Activated CD4-positive, alpha-beta T cell treated with anti-CD3 and anti-CD28 coated beads, Interleukin-2, amount 50 U/mL, for 48 hours (primary cell): ENCODE results near the gene STARD8.

ENCODE experiments used
- DNase-seq, 2 experiments: peaks; one replicate each; pipeline ENCODE4 v3.0.0-alpha.2; 2020

STARD8 gene

GRCh38 chrX:68691921-68692320, 44.5 kb downstream of the STARD8 start:
- no peak for DNase-seq

DNA sequence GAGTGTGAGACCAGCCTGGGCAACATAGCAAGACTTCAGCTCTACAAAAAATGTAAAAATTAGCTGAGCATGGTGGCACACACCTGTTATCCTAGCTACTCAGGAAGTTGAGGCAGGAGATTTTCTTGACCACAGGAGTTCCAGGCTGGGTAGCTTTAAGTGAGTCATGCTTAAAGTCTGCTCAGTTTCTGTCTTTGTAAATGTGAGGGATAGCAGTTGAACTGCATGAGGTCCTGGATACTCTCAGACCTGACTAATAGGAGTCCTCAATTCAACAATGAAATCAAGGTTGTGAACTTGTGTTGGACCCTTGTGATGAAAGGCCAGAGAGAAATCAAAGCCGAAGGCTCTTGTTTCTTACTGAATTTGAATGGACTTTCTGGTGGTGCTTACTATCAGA, 45.2 kb downstream of the STARD8 start:
- no peak for DNase-seq

DNA sequence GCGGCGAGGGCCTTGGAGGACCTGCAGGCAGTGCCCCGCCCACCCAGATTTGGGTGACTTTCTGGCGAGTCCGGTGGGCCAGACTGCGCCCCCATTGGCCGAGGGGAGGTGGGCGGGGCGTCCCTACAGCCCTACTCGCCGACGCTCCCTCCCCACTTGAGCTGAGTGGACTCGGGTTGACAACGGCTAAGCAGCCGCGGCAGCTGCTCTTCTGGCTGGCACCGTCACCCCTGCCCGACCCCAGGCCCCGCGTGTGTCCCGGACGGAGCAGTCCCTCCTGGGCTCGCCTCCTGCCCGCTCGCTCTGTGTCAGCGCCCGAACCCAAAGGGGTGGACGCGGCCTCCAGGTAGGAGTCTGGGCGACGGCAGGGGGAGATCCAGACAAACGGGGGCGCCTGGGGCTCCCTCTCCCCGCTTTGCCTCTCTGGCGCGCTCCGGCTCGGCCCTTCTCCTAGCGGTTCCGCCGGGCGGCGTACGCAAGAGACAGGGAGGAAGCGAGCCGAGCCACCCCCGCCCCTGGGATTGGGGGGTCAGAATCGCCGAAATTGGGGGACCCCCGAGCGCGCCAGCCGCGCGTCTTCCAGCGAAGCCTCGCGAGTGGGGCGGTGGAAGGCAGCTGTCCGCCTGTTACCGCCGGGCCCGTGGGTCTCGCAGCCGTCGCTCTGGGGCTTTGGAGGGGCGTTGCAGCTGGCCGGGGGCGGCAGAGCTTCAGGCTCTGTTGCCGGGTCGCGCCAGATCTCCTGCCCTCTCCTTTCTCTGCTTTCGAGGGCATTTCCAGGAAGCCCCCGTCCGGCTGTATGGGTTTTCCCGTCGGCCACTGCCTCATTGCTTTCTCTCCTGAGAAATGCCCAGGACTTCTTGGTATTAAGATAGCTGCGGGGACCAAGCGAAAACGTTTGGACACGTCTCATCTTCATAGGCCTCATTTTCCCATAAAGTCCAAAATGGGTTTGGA, 46.3 kb downstream of the STARD8 start:
- no peak for DNase-seq

- peak in 1 of 2 experiments; percentile 2 for DNase-seq
Observed at GRCh38 chrX:68694435-68695205, 47.2 kb downstream of the STARD8 start.

- no peak for DNase-seq
Observed at GRCh38 chrX:68695206-68695845, 47.9 kb downstream of the STARD8 start.

DNA sequence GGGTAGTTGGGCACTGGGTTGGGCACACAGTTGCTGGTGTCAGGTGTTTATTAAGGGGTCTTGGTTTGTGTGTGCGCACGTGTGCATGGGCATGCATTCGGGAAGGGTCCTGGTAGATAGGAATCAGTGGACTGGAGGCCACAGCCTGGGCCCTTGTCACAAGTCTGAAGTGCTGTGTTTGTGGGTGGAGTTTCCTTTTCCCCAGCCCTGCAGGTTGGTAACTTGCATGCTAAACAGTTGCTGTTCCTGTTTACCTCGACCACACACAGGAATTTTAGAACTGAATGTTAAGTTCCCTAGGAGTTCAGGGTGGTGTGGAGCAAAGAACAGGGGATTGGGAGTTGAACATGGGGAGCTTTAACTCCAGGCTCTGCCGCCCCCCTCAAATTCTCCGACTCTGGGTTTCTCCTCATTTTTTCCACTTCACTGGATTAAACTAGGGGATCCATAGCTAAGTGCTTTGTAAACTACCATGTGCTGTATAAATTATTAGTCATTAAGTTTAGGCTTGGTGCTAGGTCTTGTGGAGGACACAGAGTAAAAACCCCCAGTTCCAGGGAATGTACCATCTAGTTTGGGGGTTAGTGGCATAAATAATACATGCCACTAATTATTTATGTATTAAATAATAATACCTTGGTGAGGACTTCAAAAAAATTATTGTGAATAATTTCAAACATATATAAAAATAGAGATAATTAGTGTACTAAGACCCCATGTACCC, 49.0 kb downstream of the STARD8 start:
- no peak for DNase-seq

GRCh38 chrX:68697036-68697435, 49.6 kb downstream of the STARD8 start:
- DNase-seq: no peak

DNA sequence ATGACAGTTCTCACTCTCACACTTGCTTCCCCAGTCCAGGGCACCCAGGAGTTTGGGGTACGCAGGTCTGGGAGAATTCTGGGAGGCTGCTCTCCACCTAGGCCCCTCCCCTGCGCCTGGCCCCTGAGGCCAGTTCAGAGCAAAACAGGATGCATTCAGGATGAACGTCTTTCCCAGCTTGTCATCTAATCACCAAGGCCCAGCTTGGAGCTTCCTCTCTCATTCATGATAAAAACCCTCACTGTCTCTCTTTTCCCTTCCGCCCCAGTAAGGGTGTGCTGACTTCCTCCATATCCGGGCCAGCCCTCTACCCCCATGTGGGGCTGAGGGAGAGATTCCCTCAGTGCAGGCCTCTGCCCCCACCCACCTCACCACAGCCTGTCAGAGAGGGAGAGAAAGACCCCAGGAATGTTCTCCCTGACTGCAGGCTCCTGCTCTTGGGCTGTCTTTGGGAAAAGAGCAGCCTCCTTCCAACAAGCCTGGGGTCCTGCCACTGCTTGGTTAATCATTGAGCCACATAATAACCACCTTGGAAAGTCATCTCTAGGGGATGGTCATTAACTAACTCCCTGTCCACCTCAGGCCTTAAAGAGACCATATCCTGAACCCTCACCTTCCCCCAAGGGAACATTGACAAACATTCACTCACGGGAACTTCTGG, 50.1 kb downstream of the STARD8 start:
- DNase-seq: no peak

- no peak for DNase-seq
Observed at GRCh38 chrX:68698942-68699341, 51.5 kb downstream of the STARD8 start.

DNA sequence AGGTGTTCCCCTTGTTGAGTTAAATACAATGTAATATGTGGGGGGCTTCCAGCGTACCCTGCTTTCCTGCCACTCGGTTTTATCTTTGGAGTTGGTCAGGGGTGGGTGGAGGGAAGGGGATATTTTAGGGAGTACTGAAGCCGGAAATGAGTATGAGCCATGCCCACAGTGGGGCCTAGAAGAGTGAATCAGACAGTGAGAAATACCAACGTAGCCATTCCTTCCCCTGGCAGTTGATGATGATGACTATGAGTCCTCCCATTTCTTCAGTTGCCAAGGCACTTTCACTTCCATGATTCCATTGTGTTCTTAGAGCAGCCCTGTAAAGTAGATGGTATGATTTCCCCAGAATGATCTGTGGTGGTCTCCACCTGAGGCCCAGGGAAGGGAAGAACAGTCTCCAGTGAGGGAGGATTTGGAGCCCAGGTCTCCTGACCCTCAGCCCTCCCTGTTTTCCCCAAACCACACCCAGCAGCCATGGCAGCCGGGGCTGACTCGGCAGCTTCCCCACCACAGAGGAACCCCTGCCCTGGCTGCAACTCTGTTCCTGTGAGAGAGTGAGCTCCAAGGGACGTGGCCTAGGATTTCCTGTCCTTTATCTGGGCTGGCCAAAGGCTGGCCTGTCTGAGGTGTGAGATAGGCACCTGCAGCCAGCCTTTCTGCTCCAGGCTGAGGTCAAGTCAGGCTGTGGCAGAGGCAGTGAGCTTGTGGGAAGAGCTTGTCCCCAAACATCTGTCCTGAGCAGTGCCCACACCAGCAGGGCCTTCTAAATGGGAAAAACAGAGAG, 52.7 kb downstream of the STARD8 start:
- DNase-seq: no peak

- DNase-seq: no peak
Observed at GRCh38 chrX:68703369-68703768, 55.9 kb downstream of the STARD8 start.

DNA sequence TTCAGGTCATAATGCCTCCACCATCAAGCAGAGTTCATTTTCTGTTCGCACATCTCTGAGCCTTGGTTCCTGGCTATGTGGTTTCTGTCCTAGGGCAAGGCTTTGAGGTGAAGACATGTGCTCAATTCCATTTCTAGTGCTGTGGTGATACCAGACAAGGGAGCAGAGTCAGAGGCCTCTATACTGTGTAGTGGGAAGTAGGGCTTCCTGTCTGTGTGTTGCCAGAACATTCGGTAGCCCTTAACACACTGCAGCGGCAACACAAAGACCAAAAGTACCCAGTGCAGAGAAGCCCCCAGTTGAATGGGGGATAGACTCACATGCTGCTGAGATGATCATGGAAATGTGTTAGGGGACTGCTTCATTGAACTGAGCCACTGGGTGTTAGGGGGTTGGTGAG, 56.4 kb downstream of the STARD8 start:
- no peak for DNase-seq

DNA sequence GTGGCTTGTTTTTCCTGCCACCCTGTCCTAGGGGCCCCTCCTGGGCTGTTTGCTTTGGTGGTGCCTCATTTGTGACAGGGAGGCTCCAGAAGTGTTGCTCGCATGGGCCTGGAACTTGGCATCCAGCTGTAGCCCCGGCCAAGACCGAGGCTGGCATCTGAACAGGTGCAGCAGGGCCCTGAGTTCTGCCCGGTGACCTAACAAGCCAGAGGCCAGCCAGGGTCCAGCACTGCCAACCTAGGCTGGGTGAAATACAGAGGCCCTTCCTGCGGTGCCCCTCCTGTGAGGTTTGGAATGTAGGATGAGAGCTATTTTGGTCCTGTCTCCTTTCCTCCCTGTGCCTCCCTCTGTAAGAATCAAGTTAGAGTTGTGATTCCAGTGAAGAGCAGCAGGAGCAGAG, 58.5 kb downstream of the STARD8 start:
- no peak for DNase-seq

- DNase-seq: no peak
Observed at GRCh38 chrX:68708503-68709290, 61.2 kb downstream of the STARD8 start.

- DNase-seq: peak; percentile 4 to 23
Observed at GRCh38 chrX:68710870-68711576, 63.6 kb downstream of the STARD8 start.

DNA sequence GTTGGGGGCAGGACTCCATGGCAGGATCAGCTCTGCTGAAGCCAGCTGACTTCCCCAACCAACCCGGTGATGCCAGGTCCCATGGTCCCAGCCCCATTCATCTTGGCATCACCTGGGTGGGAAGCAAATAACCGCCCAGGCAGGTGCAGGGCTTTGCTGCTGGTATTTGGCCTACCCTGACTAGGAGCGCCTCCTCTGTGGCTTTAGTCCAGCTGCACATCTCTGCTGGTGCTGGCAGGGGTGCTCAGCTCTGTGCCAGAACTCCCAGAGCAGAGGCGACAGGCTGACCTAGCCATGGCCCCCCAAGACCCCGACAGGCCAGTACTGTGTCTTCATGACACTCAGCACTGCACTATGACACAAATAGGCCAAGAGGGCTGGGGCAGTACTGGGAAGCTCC, 64.4 kb downstream of the STARD8 start:
- DNase-seq: no peak

DNA sequence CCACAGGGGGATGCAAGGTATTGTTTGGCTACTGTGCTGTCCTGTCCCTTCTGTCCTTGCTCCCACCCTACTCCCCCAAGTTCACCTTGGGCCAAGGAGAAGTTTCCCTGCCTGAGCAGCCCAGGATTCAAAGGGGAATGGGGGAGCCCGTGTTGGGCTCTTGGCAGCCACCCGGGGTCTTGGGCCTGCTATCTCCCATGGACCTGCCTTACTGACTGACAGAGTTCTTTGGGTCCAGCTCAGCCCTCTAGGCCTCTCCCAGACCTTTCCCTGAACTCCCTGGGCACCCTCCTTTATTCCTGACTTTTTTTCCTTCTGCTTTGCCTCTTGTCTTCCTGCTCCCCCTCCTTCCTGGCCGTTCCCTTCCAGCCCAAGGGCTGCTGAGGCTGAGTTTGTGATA, 67.4 kb downstream of the STARD8 start:
- no peak for DNase-seq

DNA sequence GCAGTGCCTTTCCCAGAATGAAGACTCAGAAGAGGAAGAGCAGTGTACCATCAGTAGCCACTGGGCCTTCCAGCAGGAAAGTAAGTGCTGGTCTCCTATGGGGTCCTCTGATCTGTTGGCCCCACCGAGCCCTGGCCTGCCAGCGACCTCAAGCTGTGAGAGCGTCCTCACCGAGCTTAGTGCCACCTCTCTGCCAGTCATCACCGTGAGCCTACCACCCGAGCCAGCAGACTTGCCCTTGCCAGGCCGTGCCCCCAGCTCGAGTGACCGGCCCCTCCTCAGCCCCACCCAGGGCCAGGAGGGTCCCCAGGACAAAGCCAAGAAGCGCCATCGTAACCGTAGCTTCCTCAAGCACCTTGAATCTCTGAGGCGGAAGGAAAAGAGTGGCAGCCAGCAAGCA, 69.7 kb downstream of the STARD8 start:
- DNase-seq: no peak

- DNase-seq: no peak
Observed at GRCh38 chrX:68717663-68718442, 70.4 kb downstream of the STARD8 start.
